ENCODE results near the gene MYB. TPM values are rescaled to one million over a fixed set of nuclear protein-coding genes. Genes with fewer than 3 reads are reported as not detected.

The MYB gene
- total and polyA plus RNA-seq, 2 donors (not counting 3 experiments of a cell fraction or from before 2014, with no cell fraction given) = 0.14 to 0.53 TPM

GRCh38 chr6:135234492-135234780 lies 53.3 kb downstream of the MYB start:
- CTCF ChIA-PET = no interaction called here
- no TSS peak for BruUV-seq (replicated peaks)

GRCh38 chr6:135235716-135236115 lies 54.6 kb downstream of the MYB start:
- FAIRE-seq (no peak), DNase-seq (ENCODE audit: low read depth, low spot score) (no peak)
- H3K9me1 ChIP-seq (replicated peaks; ENCODE audit: control insufficient read depth, extremely low read depth, insufficient read depth, low read length) = no peaks in the 10 kb centered on the region
- intact Hi-C loops (cut with micrococcal nuclease) (no loop called here), dilution Hi-C loops (cut with MboI; ENCODE audit: extremely low pct_ligation_motif_present, low sequenced_read_pairs) (no loop called here)
- no peak for TF ChIP-seq POLR2A (IDR thresholded peaks at IDR 0.05; ENCODE audit: low read depth, low read length)
- no peak for TF ChIP-seq EZH2 (IDR thresholded peaks at IDR 0.05; ENCODE audit: borderline replicate concordance, low read depth, low read length, severe bottlenecking)
- TF ChIP-seq POLR2AphosphoS5 (IDR thresholded peaks at IDR 0.05; ENCODE audit: insufficient read depth, low read depth, low read length) = no peak
- TF ChIP-seq, protein P1, sequence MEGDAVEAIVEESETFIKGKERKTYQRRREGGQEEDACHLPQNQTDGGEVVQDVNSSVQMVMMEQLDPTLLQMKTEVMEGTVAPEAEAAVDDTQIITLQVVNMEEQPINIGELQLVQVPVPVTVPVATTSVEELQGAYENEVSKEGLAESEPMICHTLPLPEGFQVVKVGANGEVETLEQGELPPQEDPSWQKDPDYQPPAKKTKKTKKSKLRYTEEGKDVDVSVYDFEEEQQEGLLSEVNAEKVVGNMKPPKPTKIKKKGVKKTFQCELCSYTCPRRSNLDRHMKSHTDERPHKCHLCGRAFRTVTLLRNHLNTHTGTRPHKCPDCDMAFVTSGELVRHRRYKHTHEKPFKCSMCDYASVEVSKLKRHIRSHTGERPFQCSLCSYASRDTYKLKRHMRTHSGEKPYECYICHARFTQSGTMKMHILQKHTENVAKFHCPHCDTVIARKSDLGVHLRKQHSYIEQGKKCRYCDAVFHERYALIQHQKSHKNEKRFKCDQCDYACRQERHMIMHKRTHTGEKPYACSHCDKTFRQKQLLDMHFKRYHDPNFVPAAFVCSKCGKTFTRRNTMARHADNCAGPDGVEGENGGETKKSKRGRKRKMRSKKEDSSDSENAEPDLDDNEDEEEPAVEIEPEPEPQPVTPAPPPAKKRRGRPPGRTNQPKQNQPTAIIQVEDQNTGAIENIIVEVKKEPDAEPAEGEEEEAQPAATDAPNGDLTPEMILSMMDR (IDR thresholded peaks at IDR 0.05; ENCODE audit: extremely low read depth in 1 of 2, insufficient read depth in 1 of 2, low read depth in 1 of 2, low read length in 2 of 2) = no peak
- TF ChIP-seq GATA2 (IDR thresholded peaks at IDR 0.05; ENCODE audit: insufficient read depth, insufficient read length, low read depth, low read length) = no peak
- no peak for TF ChIP-seq MAX (IDR thresholded peaks at IDR 0.05; ENCODE audit: insufficient read depth, insufficient read length)
- TF ChIP-seq MYC (IDR thresholded peaks at IDR 0.05; ENCODE audit: low read depth, low read length) = no peak
- no peak for TF ChIP-seq FOS (IDR thresholded peaks at IDR 0.05; ENCODE audit: borderline replicate concordance, insufficient read depth, low read length)
- TF ChIP-seq JUN (IDR thresholded peaks at IDR 0.05; ENCODE audit: borderline replicate concordance, insufficient read depth, insufficient read length, low read depth) = no peak
- H2AFZ ChIP-seq (ENCODE audit: low read depth, low read length) = no peak overlapping the region
- H3K4me3 ChIP-seq (replicated peaks in 1 of 3; ENCODE audit: insufficient read depth in 1 of 3, low read depth in 1 of 3, low read length in 3 of 3) = no peak overlapping the region
- H3K79me2 ChIP-seq (ENCODE audit: control insufficient read depth, insufficient read depth, low read length) = no peaks in the 10 kb centered on the region
- no peak overlapping the region for H3K27ac ChIP-seq (ENCODE audit: insufficient read depth, low read depth, low read length)
- no peaks in the 10 kb centered on the region for H3K9me3 ChIP-seq (replicated peaks; ENCODE audit: control insufficient read depth, insufficient read depth, low read length)
- no peaks in the 10 kb centered on the region for H3K4me1 ChIP-seq (ENCODE audit: control insufficient read depth, extremely low read depth, insufficient read depth, low read length)
- H3K9ac ChIP-seq (replicated peaks; ENCODE audit: extremely low read depth, insufficient read depth, low read length) = no peak overlapping the region
- peaks cover 3 to 4% of the 10 kb centered on the region in 2 experiments for H3K27me3 ChIP-seq (ENCODE audit: control insufficient read depth in 2 of 2, insufficient read depth in 2 of 2, low read length in 2 of 2)
- no TSS peak for BruUV-seq (replicated peaks)
- no peaks in the 10 kb centered on the region for H4K20me1 ChIP-seq (replicated peaks; ENCODE audit: control insufficient read depth, extremely low read depth, insufficient read depth, low read length)
- H3K36me3 ChIP-seq (ENCODE audit: control insufficient read depth in 2 of 2, extremely low read depth in 1 of 2, insufficient read depth in 2 of 2, low read length in 2 of 2) = no peaks in the 10 kb centered on the region
- H3K4me2 ChIP-seq (ENCODE audit: insufficient read depth, low read length) = no peak overlapping the region
- POLR2A ChIA-PET = no interaction called here
- CTCF ChIA-PET = no interaction called here

More at GRCh38 chr6:135234492-135234780, 53.3 kb downstream of the MYB start:
- H3K27me3 ChIP-seq (ENCODE audit: control insufficient read depth in 2 of 2, insufficient read depth in 2 of 2, low read length in 2 of 2) = peaks cover 3 to 4% of the 10 kb centered on the region in 2 experiments
- POLR2A ChIA-PET = no interaction called here
- no peak for FAIRE-seq
- H2AFZ ChIP-seq (ENCODE audit: low read depth, low read length) = no peak overlapping the region
- no peak overlapping the region for H3K9ac ChIP-seq (replicated peaks; ENCODE audit: extremely low read depth, insufficient read depth, low read length)
- H3K79me2 ChIP-seq (ENCODE audit: control insufficient read depth, insufficient read depth, low read length) = no peaks in the 10 kb centered on the region
- dilution Hi-C loops (cut with MboI; ENCODE audit: extremely low pct_ligation_motif_present, low sequenced_read_pairs) = no loop called here
- H3K4me1 ChIP-seq (ENCODE audit: control insufficient read depth, extremely low read depth, insufficient read depth, low read length) = no peaks in the 10 kb centered on the region
- H3K27ac ChIP-seq (ENCODE audit: insufficient read depth, low read depth, low read length) = no peak overlapping the region
- intact Hi-C loops (cut with micrococcal nuclease) = no loop called here
- H3K9me3 ChIP-seq (replicated peaks; ENCODE audit: control insufficient read depth, insufficient read depth, low read length) = no peaks in the 10 kb centered on the region
- H3K9me1 ChIP-seq (replicated peaks; ENCODE audit: control insufficient read depth, extremely low read depth, insufficient read depth, low read length) = no peaks in the 10 kb centered on the region
- H4K20me1 ChIP-seq (replicated peaks; ENCODE audit: control insufficient read depth, extremely low read depth, insufficient read depth, low read length) = no peaks in the 10 kb centered on the region
- no peak overlapping the region for H3K4me3 ChIP-seq (replicated peaks in 1 of 3; ENCODE audit: insufficient read depth in 1 of 3, low read depth in 1 of 3, low read length in 3 of 3)
- H3K4me2 ChIP-seq (ENCODE audit: insufficient read depth, low read length) = no peak overlapping the region
- DNase-seq (ENCODE audit: low read depth, low spot score) = no peak
- no peaks in the 10 kb centered on the region for H3K36me3 ChIP-seq (ENCODE audit: control insufficient read depth in 2 of 2, extremely low read depth in 1 of 2, insufficient read depth in 2 of 2, low read length in 2 of 2)
- TF ChIP-seq JUN (IDR thresholded peaks at IDR 0.05; ENCODE audit: borderline replicate concordance, insufficient read depth, insufficient read length, low read depth) (peak; percentile 10), FOS (IDR thresholded peaks at IDR 0.05; ENCODE audit: borderline replicate concordance, insufficient read depth, low read length) (no peak)

All from endothelial cell of umbilical vein (primary cell).